ENCODE results near the gene NFATC3. TPM values are rescaled to one million over a fixed set of nuclear protein-coding genes. Genes with fewer than 3 reads are reported as not detected.

The NFATC3 gene
- total RNA-seq, 1 donor from 2014 or later = 29.2 TPM

DNA sequence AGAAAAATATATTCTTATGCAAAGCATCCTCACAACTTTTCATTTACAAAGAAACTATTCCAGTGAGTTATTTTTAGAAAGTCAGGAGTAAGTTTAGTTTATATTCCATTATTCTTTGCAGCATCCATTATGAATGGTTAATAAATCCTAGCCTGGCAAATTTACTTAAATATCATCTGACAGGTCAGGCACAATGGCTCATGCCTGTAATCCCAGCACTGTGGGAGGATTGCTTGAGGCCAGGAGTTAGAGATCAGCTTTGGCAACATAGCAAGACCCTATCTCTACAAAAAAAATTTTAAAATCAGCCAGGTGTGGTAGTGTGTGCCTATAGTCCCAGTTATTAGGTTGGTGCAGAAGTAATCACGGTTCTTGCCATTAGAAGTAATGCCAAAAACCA lies 137.9 kb downstream of the NFATC3 start:
- Histone ChIP-seq H3K9me3 (ENCODE audit: control insufficient read depth in 3 of 3, low read length in 3 of 3) (no peaks in the 10 kb centered on the region), H3K27ac (ENCODE audit: low read depth, low read length) (no peak overlapping the region), H3K36me3 (ENCODE audit: control insufficient read depth in 3 of 3, insufficient read depth in 3 of 3, low read length in 3 of 3) (peaks cover 4 to 15% (median 5%) of the 10 kb centered on the region in 3 donors), H3K9ac (ENCODE audit: low read depth in 1 of 3, low read length in 3 of 3) (no peak overlapping the region), H3K4me1 (ENCODE audit: control insufficient read depth in 3 of 3, insufficient read depth in 3 of 3, low read length in 3 of 3) (peaks cover 19 to 21% (median 20%) of the 10 kb centered on the region in 3 donors), H3K4me3 (ENCODE audit: low read length in 3 of 3) (no peak overlapping the region), H3K27me3 (ENCODE audit: control insufficient read depth in 3 of 3, insufficient read depth in 3 of 3, low read length in 3 of 3) (no peaks in the 10 kb centered on the region)

DNA sequence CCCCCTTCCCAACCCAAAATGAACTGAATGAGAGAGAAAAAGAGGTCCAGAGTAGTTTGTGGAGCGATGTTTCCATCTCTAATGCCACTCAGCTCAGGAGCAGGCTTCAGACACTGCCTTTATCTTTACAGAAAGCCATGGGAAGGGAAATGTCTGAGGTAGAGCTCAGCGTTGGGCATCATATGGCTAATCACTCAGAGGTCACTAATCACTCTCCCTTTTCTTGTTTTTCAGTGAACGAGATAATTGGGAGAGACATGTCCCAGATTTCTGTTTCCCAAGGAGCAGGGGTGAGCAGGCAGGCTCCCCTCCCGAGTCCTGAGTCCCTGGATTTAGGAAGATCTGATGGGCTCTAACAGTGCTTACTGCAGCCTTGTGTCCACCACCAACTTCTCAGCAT lies 140.9 kb downstream of the NFATC3 start:
- H3K27me3 ChIP-seq (ENCODE audit: control insufficient read depth in 3 of 3, insufficient read depth in 3 of 3, low read length in 3 of 3) = no peaks in the 10 kb centered on the region
- no peak overlapping the region for H3K4me3 ChIP-seq (ENCODE audit: low read length in 3 of 3)
- H3K9ac ChIP-seq (ENCODE audit: low read depth in 1 of 3, low read length in 3 of 3) = peak overlapping the region in 1 of 3 donors; percentile 45
- peak overlapping the region; percentile 33 for H3K27ac ChIP-seq (ENCODE audit: low read depth, low read length)
- peaks cover 32 to 33% (median 33%) of the 10 kb centered on the region in 3 donors for H3K4me1 ChIP-seq (ENCODE audit: control insufficient read depth in 3 of 3, insufficient read depth in 3 of 3, low read length in 3 of 3)
- peaks cover 8 to 12% (median 9%) of the 10 kb centered on the region in 3 donors for H3K36me3 ChIP-seq (ENCODE audit: control insufficient read depth in 3 of 3, insufficient read depth in 3 of 3, low read length in 3 of 3)
- no peaks in the 10 kb centered on the region for H3K9me3 ChIP-seq (ENCODE audit: control insufficient read depth in 3 of 3, low read length in 3 of 3)

DNA sequence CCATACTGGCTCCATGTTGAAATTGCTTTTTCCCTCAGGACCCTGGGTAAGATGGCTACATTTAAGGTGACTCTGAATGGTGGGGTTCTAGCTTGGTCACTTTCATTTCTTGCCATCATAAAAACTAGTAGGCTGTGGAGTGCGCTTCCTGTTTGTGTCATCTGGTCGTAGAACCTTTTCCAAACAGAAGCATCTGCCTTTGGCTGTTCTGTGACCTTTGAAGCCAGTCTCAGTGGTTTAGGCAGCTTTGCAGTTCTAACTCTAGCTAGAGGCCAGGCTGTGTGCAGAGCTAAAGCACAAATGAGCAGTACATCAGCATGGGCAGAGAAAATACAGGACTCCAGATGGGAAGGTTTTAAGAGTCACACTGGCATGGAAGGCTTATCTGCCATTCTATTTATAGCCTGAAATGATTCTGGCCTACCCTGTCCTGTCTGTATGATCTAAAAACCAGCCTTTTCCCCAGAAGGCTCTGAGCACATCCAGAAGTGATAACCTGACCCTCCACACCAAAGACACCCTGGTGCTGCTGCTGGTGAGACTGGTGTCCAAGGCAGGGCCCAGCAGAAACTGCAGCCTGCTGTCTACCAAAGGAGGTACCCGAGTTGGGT lies 142.1 kb downstream of the NFATC3 start:
- peaks cover 32 to 33% (median 33%) of the 10 kb centered on the region in 3 donors for H3K4me1 ChIP-seq (ENCODE audit: control insufficient read depth in 3 of 3, insufficient read depth in 3 of 3, low read length in 3 of 3)
- peaks cover 9 to 18% (median 15%) of the 10 kb centered on the region in 3 donors for H3K36me3 ChIP-seq (ENCODE audit: control insufficient read depth in 3 of 3, insufficient read depth in 3 of 3, low read length in 3 of 3)
- H3K27me3 ChIP-seq (ENCODE audit: control insufficient read depth in 3 of 3, insufficient read depth in 3 of 3, low read length in 3 of 3) = no peaks in the 10 kb centered on the region
- H3K27ac ChIP-seq (ENCODE audit: low read depth, low read length) = peak overlapping the region; percentile 37
- no peaks in the 10 kb centered on the region for H3K9me3 ChIP-seq (ENCODE audit: control insufficient read depth in 3 of 3, low read length in 3 of 3)
- peak overlapping the region in 2 of 3 donors; percentile 45 to 66 for H3K9ac ChIP-seq (ENCODE audit: low read depth in 1 of 3, low read length in 3 of 3)
- no peak overlapping the region for H3K4me3 ChIP-seq (ENCODE audit: low read length in 3 of 3)

DNA sequence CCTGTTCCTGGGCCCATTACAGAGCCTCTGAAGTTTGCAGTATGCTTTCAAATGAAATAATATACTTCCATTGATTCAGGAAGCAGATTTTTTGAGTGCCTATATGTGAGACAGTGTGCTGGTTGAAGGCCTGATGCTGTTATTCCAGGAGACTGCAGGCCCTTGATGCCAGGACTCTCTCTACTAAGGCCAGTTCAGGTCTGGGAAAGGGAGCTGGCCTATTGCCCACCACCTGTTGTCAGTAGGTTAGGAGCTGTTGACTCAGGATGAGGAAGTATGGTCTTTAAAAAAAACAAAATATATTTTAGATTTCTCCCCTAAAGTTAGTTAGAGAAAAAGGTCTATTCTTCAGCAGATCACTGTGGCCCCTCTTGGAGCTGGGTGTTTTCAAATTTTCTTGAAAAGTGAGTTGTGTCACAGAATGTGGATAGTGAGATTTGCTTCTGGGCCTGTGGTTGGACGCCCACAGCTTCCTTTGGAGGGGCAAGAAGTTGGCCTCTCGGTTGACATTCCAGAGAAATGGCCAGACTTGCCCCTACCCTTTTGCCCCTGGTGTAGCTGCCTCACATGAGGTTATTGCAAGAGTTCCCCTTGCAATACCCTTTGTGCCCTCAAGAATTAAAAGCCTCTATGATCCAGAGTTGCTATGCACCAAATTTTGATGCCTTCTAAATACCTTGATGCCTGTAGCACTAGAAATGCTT lies 142.8 kb downstream of the NFATC3 start:
- Histone ChIP-seq H3K4me1 (ENCODE audit: control insufficient read depth in 3 of 3, insufficient read depth in 3 of 3, low read length in 3 of 3) (peaks cover 32 to 33% (median 33%) of the 10 kb centered on the region in 3 donors), H3K9ac (ENCODE audit: low read depth in 1 of 3, low read length in 3 of 3) (peak overlapping the region in 1 of 3 donors; percentile 66), H3K36me3 (ENCODE audit: control insufficient read depth in 3 of 3, insufficient read depth in 3 of 3, low read length in 3 of 3) (peaks cover 9 to 20% (median 15%) of the 10 kb centered on the region in 3 donors), H3K27me3 (ENCODE audit: control insufficient read depth in 3 of 3, insufficient read depth in 3 of 3, low read length in 3 of 3) (no peaks in the 10 kb centered on the region), H3K27ac (ENCODE audit: low read depth, low read length) (peak overlapping the region; percentile 37), H3K4me3 (ENCODE audit: low read length in 3 of 3) (no peak overlapping the region), H3K9me3 (ENCODE audit: control insufficient read depth in 3 of 3, low read length in 3 of 3) (no peaks in the 10 kb centered on the region)

DNA sequence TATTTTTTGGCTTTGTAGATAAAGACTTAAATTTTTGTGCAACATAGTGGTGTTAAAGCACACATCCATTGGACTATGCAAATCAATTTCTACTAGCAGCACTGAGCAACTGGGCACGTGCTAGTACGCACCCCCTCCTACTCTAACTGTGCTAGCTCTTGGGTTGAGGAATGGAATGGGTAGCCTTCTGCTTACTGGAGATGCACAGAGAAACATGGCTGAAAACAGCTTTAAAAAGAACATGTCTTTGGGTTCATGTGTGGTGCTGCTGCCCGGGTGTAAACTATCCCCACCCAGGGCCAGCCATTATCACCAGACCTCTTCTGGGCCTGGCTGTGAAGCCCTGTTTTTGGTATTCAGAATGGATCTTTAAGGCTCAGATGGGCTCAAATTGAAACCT lies 143.5 kb downstream of the NFATC3 start:
- Histone ChIP-seq H3K36me3 (ENCODE audit: control insufficient read depth in 3 of 3, insufficient read depth in 3 of 3, low read length in 3 of 3) (peaks cover 9 to 20% (median 15%) of the 10 kb centered on the region in 3 donors), H3K4me3 (ENCODE audit: low read length in 3 of 3) (no peak overlapping the region), H3K9ac (ENCODE audit: low read depth in 1 of 3, low read length in 3 of 3) (peak overlapping the region in 2 of 3 donors; percentile 29 to 50), H3K4me1 (ENCODE audit: control insufficient read depth in 3 of 3, insufficient read depth in 3 of 3, low read length in 3 of 3) (peaks cover 32 to 33% (median 33%) of the 10 kb centered on the region in 3 donors), H3K27ac (ENCODE audit: low read depth, low read length) (peak overlapping the region; percentile 37), H3K9me3 (ENCODE audit: control insufficient read depth in 3 of 3, low read length in 3 of 3) (no peaks in the 10 kb centered on the region), H3K27me3 (ENCODE audit: control insufficient read depth in 3 of 3, insufficient read depth in 3 of 3, low read length in 3 of 3) (no peaks in the 10 kb centered on the region)

DNA sequence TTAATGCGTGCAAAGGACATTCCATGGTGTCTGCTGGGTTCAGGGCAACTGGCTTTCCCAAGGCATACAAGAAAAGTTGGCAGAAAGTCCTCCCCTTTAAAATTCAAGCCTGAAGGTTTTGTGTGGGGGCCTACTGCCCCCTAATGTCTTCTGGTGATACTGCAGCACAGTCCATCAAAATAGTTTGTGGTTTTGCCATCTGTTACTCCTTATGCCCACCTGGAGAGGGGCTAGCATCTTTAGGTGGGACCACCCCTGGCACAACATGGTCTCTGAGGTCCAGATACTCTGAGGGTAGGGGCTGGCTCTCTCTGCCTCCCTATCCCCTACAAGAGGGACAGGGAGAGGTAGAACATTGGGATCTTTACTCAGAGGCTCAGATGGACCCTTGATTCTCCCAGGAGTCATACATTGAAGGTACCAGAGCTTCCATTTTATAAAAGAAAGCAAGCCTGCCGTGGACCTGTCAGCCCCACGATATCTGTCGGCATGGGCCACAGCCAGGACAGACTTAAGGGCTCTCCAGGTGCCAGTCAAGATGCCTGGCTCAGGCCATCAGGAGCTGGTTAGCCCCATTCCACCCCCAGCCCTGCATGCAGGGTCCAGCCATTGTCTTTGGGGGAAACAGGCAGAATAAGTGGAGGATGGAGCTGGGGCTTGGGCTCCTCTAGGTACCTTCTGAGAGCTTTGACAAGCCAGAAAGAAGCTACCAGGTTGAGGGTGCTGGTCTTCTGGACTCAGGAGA lies 144.4 kb downstream of the NFATC3 start:
- H3K4me1 ChIP-seq (ENCODE audit: control insufficient read depth in 3 of 3, insufficient read depth in 3 of 3, low read length in 3 of 3) = peaks cover 32 to 37% (median 35%) of the 10 kb centered on the region in 3 donors
- H3K9ac ChIP-seq (ENCODE audit: low read depth in 1 of 3, low read length in 3 of 3) = peak overlapping the region in 1 of 3 donors; percentile 29
- H3K27me3 ChIP-seq (ENCODE audit: control insufficient read depth in 3 of 3, insufficient read depth in 3 of 3, low read length in 3 of 3) = no peaks in the 10 kb centered on the region
- H3K36me3 ChIP-seq (ENCODE audit: control insufficient read depth in 3 of 3, insufficient read depth in 3 of 3, low read length in 3 of 3) = peaks cover 9 to 20% (median 15%) of the 10 kb centered on the region in 3 donors
- no peaks in the 10 kb centered on the region for H3K9me3 ChIP-seq (ENCODE audit: control insufficient read depth in 3 of 3, low read length in 3 of 3)
- H3K27ac ChIP-seq (ENCODE audit: low read depth, low read length) = peak overlapping the region; percentile 37
- no peak overlapping the region for H3K4me3 ChIP-seq (ENCODE audit: low read length in 3 of 3)

DNA sequence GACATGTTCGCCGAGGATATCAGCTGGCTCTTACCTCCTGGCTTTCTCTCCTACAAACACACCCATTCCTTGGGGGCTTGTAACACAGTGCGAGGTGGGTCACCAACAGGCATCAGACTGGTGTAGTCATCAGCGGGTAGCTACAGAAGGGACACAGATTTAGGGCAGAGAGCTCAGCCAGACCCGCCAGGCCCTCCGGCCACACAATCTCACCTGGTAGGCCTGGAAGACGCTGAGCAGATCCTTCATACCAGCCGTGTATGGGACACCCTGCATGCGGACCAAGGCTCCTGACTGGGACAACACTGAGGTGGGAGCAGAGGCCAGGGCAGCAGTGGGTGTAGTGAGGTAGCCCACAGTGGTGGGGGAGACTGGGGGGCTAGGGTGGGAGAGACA lies 145.0 kb downstream of the NFATC3 start:
- Histone ChIP-seq H3K9ac (ENCODE audit: low read depth in 1 of 3, low read length in 3 of 3) (no peak overlapping the region), H3K4me3 (ENCODE audit: low read length in 3 of 3) (no peak overlapping the region), H3K4me1 (ENCODE audit: control insufficient read depth in 3 of 3, insufficient read depth in 3 of 3, low read length in 3 of 3) (peaks cover 32 to 37% (median 35%) of the 10 kb centered on the region in 3 donors), H3K27me3 (ENCODE audit: control insufficient read depth in 3 of 3, insufficient read depth in 3 of 3, low read length in 3 of 3) (no peaks in the 10 kb centered on the region), H3K27ac (ENCODE audit: low read depth, low read length) (no peak overlapping the region), H3K36me3 (ENCODE audit: control insufficient read depth in 3 of 3, insufficient read depth in 3 of 3, low read length in 3 of 3) (peaks cover 9 to 20% (median 15%) of the 10 kb centered on the region in 3 donors), H3K9me3 (ENCODE audit: control insufficient read depth in 3 of 3, low read length in 3 of 3) (no peaks in the 10 kb centered on the region)

DNA sequence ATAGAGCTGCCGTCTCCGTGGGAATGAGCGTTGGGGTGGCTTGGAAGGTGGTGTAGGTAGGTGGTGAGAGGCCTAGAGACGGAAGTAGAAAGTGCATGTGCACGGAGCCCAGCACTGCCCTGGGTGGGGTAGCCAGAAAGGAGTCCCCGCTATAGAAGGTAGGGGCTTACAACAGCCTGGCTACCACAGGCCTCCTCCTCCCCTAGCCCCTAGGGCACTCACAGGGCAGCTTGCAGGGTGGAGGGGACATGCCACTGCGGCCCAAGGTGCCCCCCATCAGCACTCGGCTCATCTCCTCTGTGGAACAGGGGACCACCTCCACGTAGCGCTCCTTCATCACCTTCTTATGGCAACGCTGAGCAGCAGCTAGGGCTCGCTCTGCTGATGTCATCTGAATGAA lies 145.8 kb downstream of the NFATC3 start:
- no peak overlapping the region for H3K27ac ChIP-seq (ENCODE audit: low read depth, low read length)
- no peaks in the 10 kb centered on the region for H3K27me3 ChIP-seq (ENCODE audit: control insufficient read depth in 3 of 3, insufficient read depth in 3 of 3, low read length in 3 of 3)
- H3K9ac ChIP-seq (ENCODE audit: low read depth in 1 of 3, low read length in 3 of 3) = no peak overlapping the region
- H3K36me3 ChIP-seq (ENCODE audit: control insufficient read depth in 3 of 3, insufficient read depth in 3 of 3, low read length in 3 of 3) = peaks cover 9 to 20% (median 15%) of the 10 kb centered on the region in 3 donors
- no peaks in the 10 kb centered on the region for H3K9me3 ChIP-seq (ENCODE audit: control insufficient read depth in 3 of 3, low read length in 3 of 3)
- H3K4me1 ChIP-seq (ENCODE audit: control insufficient read depth in 3 of 3, insufficient read depth in 3 of 3, low read length in 3 of 3) = peaks cover 30 to 35% (median 34%) of the 10 kb centered on the region in 3 donors
- no peak overlapping the region for H3K4me3 ChIP-seq (ENCODE audit: low read length in 3 of 3)

DNA sequence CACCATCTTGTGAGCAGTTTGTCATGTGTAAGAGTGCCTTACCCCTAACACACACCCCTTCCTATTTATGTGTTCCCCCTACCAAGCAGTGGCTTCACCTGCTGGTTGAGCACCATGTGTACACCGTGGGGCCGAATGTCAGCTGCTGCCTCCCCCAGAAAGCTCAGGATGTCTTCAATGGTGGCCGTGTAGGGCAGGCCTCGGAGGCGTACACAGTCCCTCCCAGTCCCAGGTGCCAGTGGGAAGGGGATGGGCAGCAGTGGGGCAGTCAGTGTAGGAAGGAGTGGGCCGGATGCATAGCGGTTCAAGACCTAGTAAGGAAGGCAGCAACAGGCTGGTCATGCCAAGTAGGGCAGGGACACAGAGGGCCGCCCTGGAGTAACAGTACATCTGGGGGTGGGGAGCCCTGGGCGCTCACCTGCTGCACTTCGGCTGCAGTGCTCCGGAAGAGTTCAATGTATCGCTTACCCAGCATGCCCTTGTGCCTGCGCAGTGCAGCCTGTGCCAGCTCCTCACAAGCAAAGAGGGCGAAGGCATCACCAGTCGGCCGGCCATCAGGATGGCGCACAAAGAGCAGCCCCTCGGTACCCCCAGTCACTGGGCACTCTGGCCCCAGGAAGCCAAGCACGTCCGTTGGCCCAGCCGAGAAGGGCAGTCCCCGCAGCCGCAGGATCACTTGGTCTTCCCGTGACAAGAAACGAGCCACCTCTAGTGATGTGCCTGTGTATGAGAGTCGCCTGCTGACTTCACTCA lies 146.4 kb downstream of the NFATC3 start:
- no peak overlapping the region for H3K27ac ChIP-seq (ENCODE audit: low read depth, low read length)
- no peak overlapping the region for H3K9ac ChIP-seq (ENCODE audit: low read depth in 1 of 3, low read length in 3 of 3)
- no peak overlapping the region for H3K4me3 ChIP-seq (ENCODE audit: low read length in 3 of 3)

More for the DNA sequence above, 146.4 kb downstream of the NFATC3 start:
- Histone ChIP-seq H3K4me1 (ENCODE audit: control insufficient read depth in 3 of 3, insufficient read depth in 3 of 3, low read length in 3 of 3) (peaks cover 29 to 37% (median 32%) of the 10 kb centered on the region in 3 donors), H3K9me3 (ENCODE audit: control insufficient read depth in 3 of 3, low read length in 3 of 3) (no peaks in the 10 kb centered on the region), H3K36me3 (ENCODE audit: control insufficient read depth in 3 of 3, insufficient read depth in 3 of 3, low read length in 3 of 3) (peaks cover 4 to 16% (median 11%) of the 10 kb centered on the region in 3 donors), H3K27me3 (ENCODE audit: control insufficient read depth in 3 of 3, insufficient read depth in 3 of 3, low read length in 3 of 3) (no peaks in the 10 kb centered on the region)
